PC-3 (cell line): ENCODE results near the gene MOB3A.

ENCODE experiments used
- CTCF ChIP-seq: fragments of 300-600 bp; sonication (generic); conservative IDR thresholded peaks from 2 replicates; pipeline ENCODE4 v1.5.1; 2017; ENCODE audit warnings: antibody characterized with exemption, low read depth, mild to moderate bottlenecking, low read length
- EZH2 ChIP-seq: fragments of 300-600 bp; sonication (generic); IDR thresholded peaks from one replicate; pipeline ENCODE4 v1.6.1; 2017; ENCODE audit warnings: antibody characterized with exemption, mild to moderate bottlenecking, low read length; ENCODE audit not compliant: unreplicated experiment

DNA sequence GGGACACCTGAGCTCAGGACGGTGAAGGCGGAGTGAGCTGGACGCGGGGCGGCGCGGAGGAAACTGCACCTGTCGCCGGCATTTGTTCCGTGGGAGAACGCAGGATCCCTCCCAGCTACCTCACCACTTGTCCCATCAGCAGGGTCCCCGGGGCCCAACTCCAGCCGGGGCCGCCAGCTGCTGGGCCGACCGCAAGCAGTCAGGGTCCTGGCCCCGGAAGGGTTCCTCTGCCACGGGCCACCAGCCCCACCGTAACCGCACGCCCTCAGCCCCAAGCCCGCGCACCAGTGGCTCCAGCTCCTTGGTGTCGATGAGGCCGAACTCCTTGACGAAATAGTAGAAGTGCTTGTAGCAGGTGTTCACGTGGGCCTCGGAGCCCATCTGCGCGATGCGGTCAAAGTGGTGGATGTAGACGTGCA, 19.6 kb downstream of the MOB3A start:
- TF ChIP-seq CTCF = no peak
- TF ChIP-seq EZH2 = no peak
